ENCODE results near the gene DTL.

- TF ChIP-seq, protein P1, sequence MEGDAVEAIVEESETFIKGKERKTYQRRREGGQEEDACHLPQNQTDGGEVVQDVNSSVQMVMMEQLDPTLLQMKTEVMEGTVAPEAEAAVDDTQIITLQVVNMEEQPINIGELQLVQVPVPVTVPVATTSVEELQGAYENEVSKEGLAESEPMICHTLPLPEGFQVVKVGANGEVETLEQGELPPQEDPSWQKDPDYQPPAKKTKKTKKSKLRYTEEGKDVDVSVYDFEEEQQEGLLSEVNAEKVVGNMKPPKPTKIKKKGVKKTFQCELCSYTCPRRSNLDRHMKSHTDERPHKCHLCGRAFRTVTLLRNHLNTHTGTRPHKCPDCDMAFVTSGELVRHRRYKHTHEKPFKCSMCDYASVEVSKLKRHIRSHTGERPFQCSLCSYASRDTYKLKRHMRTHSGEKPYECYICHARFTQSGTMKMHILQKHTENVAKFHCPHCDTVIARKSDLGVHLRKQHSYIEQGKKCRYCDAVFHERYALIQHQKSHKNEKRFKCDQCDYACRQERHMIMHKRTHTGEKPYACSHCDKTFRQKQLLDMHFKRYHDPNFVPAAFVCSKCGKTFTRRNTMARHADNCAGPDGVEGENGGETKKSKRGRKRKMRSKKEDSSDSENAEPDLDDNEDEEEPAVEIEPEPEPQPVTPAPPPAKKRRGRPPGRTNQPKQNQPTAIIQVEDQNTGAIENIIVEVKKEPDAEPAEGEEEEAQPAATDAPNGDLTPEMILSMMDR (IDR thresholded peaks at IDR 0.05), result no peak
- TF ChIP-seq SIN3A (IDR thresholded peaks at IDR 0.05; ENCODE audit: borderline replicate concordance, insufficient read depth, low read depth, low read length), result no peak
- no peak for TF ChIP-seq REST (IDR thresholded peaks at IDR 0.05; ENCODE audit: insufficient read depth in 1 of 2, low read depth in 2 of 2, low read length in 1 of 2)
- no peak for TF ChIP-seq POLR2AphosphoS5 (IDR thresholded peaks at IDR 0.05; ENCODE audit: low read depth, low read length)
- no peak for TF ChIP-seq TCF7L2 (IDR thresholded peaks at IDR 0.05; ENCODE audit: low read depth, low read length)
Observed at GRCh38 chr1:212119397-212119837, 83.9 kb downstream of the DTL start.
